GM18873 (cell line): ENCODE measurements around the gene POLR1A.

ENCODE experiments used
- ATAC-seq: cut with Tn5 transposase; IDR thresholded peaks from one replicate; pipeline ENCODE4 v1.9.1; 2021; ENCODE audit warnings: mild to moderate bottlenecking, moderate library complexity, moderate number of reproducible peaks; ENCODE audit not compliant: unreplicated experiment, low FRiP score

POLR1A gene

GRCh38 chr2:86025976-86026743 is 79.5 kb downstream of the POLR1A start:
- no peak for ATAC-seq

GRCh38 chr2:86025229-86025820 is 80.4 kb downstream of the POLR1A start:
- no peak for ATAC-seq

GRCh38 chr2:86023366-86023712 is 82.3 kb downstream of the POLR1A start:
- ATAC-seq = no peak

GRCh38 chr2:86022661-86023365 is 82.9 kb downstream of the POLR1A start:
- peak; percentile 55 for ATAC-seq

GRCh38 chr2:86021396-86022378 is 84.0 kb downstream of the POLR1A start:
- ATAC-seq = no peak

GRCh38 chr2:86020984-86021383 is 84.7 kb downstream of the POLR1A start:
- ATAC-seq = no peak

GRCh38 chr2:86019121-86019520 is 86.6 kb downstream of the POLR1A start:
- no peak for ATAC-seq

GRCh38 chr2:86017901-86018896 is 87.5 kb downstream of the POLR1A start:
- ATAC-seq = no peak

- no peak for ATAC-seq
Observed at GRCh38 chr2:86016581-86016980, 89.1 kb downstream of the POLR1A start.

GRCh38 chr2:86015699-86016098 is 90.0 kb downstream of the POLR1A start:
- ATAC-seq = no peak

GRCh38 chr2:86015006-86015405 is 90.7 kb downstream of the POLR1A start:
- ATAC-seq = no peak

- ATAC-seq = no peak
Observed at GRCh38 chr2:86014493-86014892, 91.2 kb downstream of the POLR1A start.

- ATAC-seq = no peak
Observed at GRCh38 chr2:86012007-86012712, 93.5 kb downstream of the POLR1A start.

GRCh38 chr2:86011449-86011941 is 94.2 kb downstream of the POLR1A start:
- no peak for ATAC-seq

- ATAC-seq = no peak
Observed at GRCh38 chr2:86010083-86010482, 95.6 kb downstream of the POLR1A start.

- ATAC-seq = no peak
Observed at GRCh38 chr2:86006524-86006923, 99.2 kb downstream of the POLR1A start.

GRCh38 chr2:86003967-86004366 is 101.7 kb downstream of the POLR1A start:
- ATAC-seq = no peak

- ATAC-seq = no peak
Observed at GRCh38 chr2:86003104-86003503, 102.6 kb downstream of the POLR1A start.

GRCh38 chr2:86002375-86002774 is 103.3 kb downstream of the POLR1A start:
- no peak for ATAC-seq
